K562 (cell line): ENCODE data around the gene SMAD3. TPM values are rescaled to one million over a fixed set of nuclear protein-coding genes. Genes with fewer than 3 reads are reported as not detected.
A peak's percentile ranks its signal among the peaks of the same experiment; 100 is the strongest.

Source experiments
- DNMT1 ChIP-seq: fragments of 450-650 bp; IDR thresholded peaks from 2 replicates; pipeline ENCODE4 v1.6.1; 2016; ENCODE audit warnings: antibody characterized with exemption, mild to moderate bottlenecking
- ILF3 ChIP-seq: fragments of 450-650 bp; IDR thresholded peaks from 2 replicates; pipeline ENCODE4 v1.6.1; 2018; ENCODE audit warnings: antibody characterized with exemption, mild to moderate bottlenecking, moderate library complexity, borderline replicate concordance
- PATZ1 ChIP-seq: fragments of 250-450 bp; sonication (Bioruptor Pico); IDR thresholded peaks from 2 replicates; pipeline ENCODE4 v1.5.0; 2020; ENCODE audit warnings: mild to moderate bottlenecking, borderline replicate concordance
- PURB ChIP-seq: sonication (generic); formaldehyde crosslinking; IDR thresholded peaks from 2 replicates; pipeline ENCODE4 v1.9.0; 2021; ENCODE audit warnings: low read depth, mild to moderate bottlenecking, missing genetic modification reagents
- ZNF174 ChIP-seq: fragments of 250-450 bp; sonication (Bioruptor Pico); IDR thresholded peaks from 2 replicates; pipeline ENCODE4 v1.4.0; 2020; ENCODE audit warnings: mild to moderate bottlenecking
- polyA plus RNA-seq, 8 experiments: library from polyadenylated mRNA; depleted of rRNA in 4 of 8; stranded (reverse) in 5 of 8; unstranded in 3 of 8; fragments of >200 nt; fragmentation: Nextera tagmentation in 2 of 8; fragmentation: Illumina TruSeq in 1 of 8; extraction: Ambion mirVana in 2 of 8; extraction: Trizol in 1 of 8; gene quantifications; 2 replicates each; pipeline versions ENCODE4 v1.2.1 to v1.2.3, GENCODE V29; 2011 to 2014; ENCODE audit warnings: inconsistent platforms in 1 of 8, missing spikeins in 1 of 8
- total RNA-seq, 7 experiments: library from RNA; depleted of rRNA in 6 of 7; stranded (reverse); fragments of >200 nt in 6 of 7; fragmentation: Illumina TruSeq in 2 of 7; extraction: Trizol in 2 of 7; gene quantifications; 2 replicates each; pipeline versions ENCODE4 v1.2.1 to v1.2.3, GENCODE V29; 2011 to 2021; ENCODE audit warnings: low replicate concordance in 1 of 7
- TF ChIP-seq, protein P1 (sequence below): fragments of 450-650 bp; IDR thresholded peaks from 2 replicates; pipeline ENCODE4 v1.6.1; 2016; ENCODE audit warnings: mild to moderate bottlenecking, moderate library complexity
- TF ChIP-seq, protein P2 (sequence below): fragments of 450-650 bp; IDR thresholded peaks from 2 replicates; pipeline ENCODE4 v1.7.0; 2016; ENCODE audit warnings: borderline replicate concordance

SMAD3 gene
- total and polyA plus RNA-seq, 9 of the 15 experiments (the other 6 are each of a cell fraction or from before 2014, with no cell fraction given): 4.3 to 39.2 (median 11.1) TPM

DNA sequence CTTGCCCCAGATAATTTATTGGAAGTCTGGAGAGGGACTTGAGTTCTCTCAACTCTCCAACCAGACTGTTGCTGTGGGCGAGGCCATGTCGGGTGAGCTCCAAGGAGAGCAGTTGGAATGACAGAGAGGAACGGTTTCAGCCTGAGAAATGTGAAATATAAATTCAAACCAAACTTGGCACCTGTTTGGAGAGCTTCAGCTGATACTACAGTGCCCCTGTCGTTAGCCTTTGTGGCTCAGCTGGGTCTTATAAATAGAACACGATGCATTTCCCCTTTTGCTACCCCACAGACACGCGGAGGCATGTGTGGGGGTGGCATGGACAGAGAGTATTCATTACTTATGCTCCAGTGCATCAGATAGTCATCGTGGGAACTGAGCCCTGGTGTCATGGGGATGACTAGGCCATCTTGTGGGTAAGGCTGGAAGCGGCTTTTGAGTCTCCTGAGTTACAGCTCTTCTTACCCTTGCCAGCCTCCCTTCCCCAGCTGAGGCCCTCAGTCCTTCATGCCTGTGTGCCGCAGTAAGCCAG lies 15.6 kb downstream of the SMAD3 start (continued):
- TF ChIP-seq, protein P1, sequence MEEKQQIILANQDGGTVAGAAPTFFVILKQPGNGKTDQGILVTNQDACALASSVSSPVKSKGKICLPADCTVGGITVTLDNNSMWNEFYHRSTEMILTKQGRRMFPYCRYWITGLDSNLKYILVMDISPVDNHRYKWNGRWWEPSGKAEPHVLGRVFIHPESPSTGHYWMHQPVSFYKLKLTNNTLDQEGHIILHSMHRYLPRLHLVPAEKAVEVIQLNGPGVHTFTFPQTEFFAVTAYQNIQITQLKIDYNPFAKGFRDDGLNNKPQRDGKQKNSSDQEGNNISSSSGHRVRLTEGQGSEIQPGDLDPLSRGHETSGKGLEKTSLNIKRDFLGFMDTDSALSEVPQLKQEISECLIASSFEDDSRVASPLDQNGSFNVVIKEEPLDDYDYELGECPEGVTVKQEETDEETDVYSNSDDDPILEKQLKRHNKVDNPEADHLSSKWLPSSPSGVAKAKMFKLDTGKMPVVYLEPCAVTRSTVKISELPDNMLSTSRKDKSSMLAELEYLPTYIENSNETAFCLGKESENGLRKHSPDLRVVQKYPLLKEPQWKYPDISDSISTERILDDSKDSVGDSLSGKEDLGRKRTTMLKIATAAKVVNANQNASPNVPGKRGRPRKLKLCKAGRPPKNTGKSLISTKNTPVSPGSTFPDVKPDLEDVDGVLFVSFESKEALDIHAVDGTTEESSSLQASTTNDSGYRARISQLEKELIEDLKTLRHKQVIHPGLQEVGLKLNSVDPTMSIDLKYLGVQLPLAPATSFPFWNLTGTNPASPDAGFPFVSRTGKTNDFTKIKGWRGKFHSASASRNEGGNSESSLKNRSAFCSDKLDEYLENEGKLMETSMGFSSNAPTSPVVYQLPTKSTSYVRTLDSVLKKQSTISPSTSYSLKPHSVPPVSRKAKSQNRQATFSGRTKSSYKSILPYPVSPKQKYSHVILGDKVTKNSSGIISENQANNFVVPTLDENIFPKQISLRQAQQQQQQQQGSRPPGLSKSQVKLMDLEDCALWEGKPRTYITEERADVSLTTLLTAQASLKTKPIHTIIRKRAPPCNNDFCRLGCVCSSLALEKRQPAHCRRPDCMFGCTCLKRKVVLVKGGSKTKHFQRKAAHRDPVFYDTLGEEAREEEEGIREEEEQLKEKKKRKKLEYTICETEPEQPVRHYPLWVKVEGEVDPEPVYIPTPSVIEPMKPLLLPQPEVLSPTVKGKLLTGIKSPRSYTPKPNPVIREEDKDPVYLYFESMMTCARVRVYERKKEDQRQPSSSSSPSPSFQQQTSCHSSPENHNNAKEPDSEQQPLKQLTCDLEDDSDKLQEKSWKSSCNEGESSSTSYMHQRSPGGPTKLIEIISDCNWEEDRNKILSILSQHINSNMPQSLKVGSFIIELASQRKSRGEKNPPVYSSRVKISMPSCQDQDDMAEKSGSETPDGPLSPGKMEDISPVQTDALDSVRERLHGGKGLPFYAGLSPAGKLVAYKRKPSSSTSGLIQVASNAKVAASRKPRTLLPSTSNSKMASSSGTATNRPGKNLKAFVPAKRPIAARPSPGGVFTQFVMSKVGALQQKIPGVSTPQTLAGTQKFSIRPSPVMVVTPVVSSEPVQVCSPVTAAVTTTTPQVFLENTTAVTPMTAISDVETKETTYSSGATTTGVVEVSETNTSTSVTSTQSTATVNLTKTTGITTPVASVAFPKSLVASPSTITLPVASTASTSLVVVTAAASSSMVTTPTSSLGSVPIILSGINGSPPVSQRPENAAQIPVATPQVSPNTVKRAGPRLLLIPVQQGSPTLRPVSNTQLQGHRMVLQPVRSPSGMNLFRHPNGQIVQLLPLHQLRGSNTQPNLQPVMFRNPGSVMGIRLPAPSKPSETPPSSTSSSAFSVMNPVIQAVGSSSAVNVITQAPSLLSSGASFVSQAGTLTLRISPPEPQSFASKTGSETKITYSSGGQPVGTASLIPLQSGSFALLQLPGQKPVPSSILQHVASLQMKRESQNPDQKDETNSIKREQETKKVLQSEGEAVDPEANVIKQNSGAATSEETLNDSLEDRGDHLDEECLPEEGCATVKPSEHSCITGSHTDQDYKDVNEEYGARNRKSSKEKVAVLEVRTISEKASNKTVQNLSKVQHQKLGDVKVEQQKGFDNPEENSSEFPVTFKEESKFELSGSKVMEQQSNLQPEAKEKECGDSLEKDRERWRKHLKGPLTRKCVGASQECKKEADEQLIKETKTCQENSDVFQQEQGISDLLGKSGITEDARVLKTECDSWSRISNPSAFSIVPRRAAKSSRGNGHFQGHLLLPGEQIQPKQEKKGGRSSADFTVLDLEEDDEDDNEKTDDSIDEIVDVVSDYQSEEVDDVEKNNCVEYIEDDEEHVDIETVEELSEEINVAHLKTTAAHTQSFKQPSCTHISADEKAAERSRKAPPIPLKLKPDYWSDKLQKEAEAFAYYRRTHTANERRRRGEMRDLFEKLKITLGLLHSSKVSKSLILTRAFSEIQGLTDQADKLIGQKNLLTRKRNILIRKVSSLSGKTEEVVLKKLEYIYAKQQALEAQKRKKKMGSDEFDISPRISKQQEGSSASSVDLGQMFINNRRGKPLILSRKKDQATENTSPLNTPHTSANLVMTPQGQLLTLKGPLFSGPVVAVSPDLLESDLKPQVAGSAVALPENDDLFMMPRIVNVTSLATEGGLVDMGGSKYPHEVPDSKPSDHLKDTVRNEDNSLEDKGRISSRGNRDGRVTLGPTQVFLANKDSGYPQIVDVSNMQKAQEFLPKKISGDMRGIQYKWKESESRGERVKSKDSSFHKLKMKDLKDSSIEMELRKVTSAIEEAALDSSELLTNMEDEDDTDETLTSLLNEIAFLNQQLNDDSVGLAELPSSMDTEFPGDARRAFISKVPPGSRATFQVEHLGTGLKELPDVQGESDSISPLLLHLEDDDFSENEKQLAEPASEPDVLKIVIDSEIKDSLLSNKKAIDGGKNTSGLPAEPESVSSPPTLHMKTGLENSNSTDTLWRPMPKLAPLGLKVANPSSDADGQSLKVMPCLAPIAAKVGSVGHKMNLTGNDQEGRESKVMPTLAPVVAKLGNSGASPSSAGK: peak; percentile 63
- TF ChIP-seq ZNF174 (CRISPR knock-in tag) (no peak), ILF3 (no peak), DNMT1 (no peak), PURB (CRISPR knock-in tag) (no peak), PATZ1 (no peak)
- TF ChIP-seq, protein P2, sequence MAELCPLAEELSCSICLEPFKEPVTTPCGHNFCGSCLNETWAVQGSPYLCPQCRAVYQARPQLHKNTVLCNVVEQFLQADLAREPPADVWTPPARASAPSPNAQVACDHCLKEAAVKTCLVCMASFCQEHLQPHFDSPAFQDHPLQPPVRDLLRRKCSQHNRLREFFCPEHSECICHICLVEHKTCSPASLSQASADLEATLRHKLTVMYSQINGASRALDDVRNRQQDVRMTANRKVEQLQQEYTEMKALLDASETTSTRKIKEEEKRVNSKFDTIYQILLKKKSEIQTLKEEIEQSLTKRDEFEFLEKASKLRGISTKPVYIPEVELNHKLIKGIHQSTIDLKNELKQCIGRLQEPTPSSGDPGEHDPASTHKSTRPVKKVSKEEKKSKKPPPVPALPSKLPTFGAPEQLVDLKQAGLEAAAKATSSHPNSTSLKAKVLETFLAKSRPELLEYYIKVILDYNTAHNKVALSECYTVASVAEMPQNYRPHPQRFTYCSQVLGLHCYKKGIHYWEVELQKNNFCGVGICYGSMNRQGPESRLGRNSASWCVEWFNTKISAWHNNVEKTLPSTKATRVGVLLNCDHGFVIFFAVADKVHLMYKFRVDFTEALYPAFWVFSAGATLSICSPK: no peak
